HG03354 (cell line): ENCODE data around the gene TTLL9.
A peak's percentile ranks its signal among the peaks of the same experiment; 100 is the strongest.

Experiments used
- ATAC-seq: cut with Tn5 transposase; IDR thresholded peaks from one replicate; pipeline ENCODE4 v1.9.1; 2021; ENCODE audit warnings: mild to moderate bottlenecking; ENCODE audit not compliant: unreplicated experiment, poor library complexity, severe bottlenecking

The TTLL9 gene

DNA sequence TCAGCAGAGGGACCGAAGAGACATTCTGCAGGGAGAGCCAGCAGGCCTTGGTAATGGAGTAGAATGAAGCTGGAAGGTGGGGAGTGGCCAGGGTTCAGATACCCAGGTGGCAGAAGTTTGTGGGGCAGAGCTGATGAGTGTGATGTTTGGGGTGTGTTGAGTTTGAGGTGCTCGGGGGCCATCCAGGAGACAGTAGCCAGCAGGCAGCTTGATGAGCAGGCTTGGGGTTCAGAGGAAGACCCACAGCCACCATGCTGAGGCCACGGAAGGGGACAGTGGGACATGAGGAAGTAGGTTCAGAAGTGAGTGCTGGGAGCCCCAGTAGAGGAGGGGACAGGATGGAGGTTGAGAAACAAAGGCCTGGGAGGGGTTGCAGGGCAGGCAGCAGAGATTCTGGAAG lies 13.9 kb upstream of the TTLL9 start:
- no peak for ATAC-seq

DNA sequence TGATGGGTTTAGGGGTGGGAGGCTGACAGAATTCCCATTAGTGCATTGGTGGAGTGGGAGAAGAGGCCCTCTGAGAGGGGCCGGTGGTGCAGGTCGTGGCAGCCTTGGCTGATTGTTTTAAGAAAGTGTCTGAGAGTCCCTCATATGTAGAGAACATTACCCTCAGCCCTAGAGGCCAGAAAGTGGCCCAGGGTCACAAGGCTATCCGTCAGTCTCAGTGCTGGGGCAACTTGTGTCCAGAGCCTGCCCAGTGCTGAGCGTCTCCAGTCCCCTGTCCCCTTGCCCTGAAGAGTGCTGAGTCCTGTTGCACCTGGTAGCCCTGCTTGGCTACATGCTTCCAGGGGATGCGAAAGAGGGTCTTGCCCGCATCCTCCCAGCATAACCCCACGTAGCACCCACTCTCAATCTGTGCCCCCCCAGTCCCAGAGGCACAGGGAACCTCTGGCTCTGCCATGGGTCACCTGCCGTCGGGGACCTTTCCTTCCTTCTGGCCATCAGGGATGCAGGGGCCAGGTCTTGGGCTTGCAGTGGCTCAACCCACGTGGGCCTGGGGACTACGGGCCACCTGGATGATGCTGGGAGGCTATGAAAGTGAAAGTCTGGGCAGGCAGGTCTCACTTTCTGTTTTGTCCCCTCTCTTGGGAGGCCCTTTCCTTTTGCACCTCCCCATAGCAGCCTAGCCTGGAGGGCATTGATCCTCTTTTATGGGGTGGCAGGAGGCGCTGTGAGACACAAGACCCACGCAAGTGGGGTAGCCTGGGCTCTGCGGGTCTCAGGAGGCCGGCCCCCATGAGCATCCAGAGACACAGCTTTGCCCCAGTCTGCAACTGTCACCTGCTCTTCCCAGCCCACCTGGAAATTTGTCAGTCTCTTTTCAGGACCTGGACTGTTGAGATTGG lies 12.3 kb upstream of the TTLL9 start:
- peak; percentile 78 for ATAC-seq

DNA sequence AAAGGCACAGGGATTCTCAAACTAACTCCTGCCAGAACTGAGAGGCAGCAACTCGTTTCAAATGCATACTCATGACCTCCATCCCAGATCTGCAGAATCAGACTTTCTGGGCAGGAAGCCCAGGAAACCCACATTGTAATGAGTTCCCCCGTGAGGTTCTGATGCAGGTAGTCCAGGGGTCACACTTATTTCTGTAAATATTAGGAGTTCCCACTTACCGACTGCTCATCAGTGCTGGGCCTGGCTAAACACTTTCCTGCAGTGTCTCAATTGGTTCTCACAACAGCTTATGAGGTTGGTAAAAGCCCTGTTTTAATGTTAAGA lies 11.7 kb upstream of the TTLL9 start:
- ATAC-seq: no peak

DNA sequence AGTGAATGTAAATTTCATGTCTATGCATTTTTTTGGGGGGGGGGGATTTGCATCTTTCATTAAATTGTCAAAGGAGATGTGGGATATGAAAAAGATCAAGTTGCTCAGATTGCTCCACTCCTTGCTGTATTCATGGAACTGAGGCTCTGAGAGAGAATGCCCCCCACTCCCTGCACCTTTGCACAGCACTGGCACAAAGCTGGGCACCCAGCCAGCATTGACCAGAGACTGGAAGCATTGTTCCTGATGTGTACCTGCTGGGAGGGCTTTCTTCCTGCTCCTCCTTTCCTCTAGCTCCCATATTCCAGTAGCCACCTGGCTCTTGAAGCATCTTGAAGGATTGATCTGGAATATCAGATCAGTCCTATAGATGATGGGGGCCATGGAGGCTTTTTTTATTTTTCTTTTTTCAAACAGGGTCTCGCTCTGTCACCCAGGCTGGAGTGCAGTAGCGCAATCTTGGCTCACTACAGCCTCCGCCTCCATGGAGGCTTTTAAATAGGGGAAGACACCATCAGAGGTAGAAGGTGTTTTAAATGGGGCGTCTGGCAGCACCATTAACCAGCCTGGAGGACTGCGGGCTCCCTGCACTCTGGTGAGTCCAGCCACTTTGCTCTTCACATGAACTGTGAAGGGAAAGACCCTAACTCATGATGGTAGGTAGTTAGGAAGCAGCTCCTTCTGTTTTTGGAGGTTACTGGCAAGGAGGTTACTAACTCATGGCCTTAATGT lies 11.0 kb upstream of the TTLL9 start:
- ATAC-seq: no peak

DNA sequence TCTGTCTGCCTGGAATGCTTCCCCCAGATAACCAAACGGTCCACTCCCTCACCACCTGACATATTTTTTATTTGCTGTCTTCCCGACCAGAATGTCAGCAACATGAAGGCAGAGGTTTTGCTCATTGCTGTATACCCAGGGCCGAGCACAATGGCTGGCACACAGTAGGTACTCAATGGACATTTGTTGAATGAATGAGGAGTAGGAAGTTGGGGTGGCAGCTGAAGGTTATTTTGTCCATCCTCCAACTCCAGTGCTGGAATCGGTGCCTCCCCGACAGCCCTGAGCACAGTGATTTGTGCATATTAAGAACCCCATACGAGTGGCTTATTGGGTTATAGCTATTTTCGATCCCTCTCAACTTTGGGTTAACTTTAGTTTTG lies 10.4 kb upstream of the TTLL9 start:
- no peak for ATAC-seq

DNA sequence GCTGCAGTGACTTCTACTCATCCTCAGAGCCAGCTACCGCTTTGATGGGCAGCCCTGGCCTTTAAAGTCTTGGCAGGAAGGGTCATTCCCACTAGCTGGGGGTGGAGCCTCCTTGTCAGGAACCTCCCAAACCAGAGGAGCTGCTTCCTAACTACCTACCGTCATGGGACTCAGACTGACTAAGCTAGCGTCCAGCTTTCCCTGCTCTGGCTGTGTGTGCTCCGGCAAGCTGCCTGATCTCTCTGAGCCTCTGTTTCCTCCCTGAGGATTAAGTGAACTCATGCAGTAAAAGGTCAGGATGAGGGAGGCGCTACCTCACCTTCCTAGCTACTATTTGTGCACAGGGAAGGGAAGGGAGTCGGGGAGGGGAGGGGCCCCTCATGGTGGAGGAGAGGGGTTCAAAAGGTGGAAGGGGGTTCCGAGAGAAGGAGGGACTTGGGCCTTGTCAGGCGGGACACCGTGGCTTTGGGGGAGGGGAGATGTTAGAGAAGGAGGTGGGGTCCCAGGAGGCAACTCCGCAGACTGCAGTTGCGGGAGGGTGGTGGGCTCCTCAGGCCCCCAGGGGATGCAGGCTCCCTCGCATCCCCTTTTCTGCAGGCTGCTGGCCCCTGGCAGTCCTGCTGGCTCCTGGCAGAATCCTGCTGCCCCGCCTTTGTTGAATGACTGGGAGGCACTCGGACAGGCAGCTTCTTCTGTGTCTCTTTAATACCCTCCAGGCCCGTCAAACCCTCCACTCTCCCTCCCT lies 9.9 kb upstream of the TTLL9 start:
- no peak for ATAC-seq

DNA sequence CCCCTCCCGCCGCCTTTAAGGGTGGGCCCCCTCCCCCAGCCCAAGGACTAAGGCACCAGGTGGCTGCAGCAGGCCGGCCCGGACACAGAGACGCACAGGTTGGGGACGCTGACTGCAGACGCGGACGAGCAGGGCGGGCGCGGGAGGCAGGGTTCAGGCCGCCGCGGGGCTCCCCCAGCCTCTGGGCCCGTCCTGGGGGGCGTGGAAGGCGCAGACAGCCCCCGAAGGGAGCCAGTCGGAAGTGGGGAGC lies 9.4 kb upstream of the TTLL9 start:
- peak; percentile 29 for ATAC-seq

DNA sequence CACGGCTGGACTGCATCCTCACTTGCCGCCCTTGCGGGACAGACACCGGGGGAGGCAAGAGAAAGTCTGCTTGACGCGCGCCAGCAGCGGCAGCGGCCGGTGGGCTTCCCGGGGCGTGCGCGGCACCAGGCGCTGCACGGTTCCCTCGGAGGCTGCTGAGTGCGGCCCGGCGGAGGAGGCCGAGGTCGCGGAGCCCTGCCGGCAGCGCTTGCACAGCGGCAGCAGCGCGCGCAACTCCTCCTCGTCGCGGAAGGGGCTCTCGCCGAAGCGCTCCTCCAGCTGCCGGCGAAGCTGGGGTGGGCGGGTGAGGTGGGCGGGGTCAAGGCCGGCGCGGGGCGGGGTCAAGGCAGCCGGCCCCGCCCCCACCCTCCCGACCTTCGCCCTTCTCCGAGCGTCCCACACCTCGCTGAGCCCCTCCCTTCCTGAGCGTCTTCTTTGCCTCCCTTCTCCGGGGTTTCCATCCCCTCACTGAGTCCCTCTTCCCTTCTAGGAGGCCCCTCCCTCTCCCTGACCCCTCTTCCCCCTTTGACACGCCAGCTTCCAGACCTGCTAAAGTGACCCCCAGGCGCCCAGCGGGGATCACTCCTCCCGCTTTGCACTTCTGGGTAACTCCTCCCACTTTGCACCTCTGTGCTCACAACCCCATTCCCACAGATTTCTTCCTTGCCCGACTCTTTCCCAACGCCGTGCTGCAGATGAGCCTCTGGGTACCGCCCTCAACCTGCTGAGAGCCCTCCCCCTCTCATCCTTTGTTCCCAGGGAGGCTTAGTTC lies 8.9 kb upstream of the TTLL9 start:
- peak; percentile 67 for ATAC-seq

DNA sequence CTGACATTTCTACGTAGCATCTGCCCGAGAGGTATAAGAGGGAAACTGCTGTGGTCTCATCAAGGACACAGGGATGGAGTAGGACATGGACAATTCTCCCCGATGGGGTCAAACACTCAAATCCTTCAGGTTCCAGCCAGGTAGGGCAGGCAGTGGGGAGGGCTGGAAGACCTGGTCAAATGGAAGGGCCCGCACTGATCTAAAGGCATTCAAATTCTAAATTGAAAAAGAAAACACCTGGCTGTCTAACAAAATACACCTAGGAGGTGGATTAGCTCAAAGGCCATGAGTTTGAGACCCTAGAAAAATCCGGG lies 8.3 kb upstream of the TTLL9 start:
- no peak for ATAC-seq

DNA sequence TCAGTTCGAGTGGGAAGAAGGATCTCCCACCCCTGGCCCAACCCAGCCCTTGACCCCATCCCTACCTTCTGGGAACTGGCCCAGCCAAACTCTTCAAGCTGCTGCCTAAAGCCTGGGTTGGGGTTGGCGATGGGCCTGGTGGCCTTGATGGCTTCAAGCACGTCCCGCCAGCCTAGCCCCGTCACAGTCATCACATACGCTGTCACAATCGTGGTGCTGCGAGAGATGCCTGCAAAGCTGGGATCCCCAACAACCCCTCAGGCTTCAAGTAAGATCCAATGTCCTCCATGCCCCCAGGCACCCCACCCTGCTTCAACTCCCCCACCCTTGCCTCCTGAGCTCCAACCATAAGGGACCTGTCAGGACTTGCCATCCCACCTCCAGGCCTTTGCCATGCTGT lies 7.9 kb upstream of the TTLL9 start:
- no peak for ATAC-seq

DNA sequence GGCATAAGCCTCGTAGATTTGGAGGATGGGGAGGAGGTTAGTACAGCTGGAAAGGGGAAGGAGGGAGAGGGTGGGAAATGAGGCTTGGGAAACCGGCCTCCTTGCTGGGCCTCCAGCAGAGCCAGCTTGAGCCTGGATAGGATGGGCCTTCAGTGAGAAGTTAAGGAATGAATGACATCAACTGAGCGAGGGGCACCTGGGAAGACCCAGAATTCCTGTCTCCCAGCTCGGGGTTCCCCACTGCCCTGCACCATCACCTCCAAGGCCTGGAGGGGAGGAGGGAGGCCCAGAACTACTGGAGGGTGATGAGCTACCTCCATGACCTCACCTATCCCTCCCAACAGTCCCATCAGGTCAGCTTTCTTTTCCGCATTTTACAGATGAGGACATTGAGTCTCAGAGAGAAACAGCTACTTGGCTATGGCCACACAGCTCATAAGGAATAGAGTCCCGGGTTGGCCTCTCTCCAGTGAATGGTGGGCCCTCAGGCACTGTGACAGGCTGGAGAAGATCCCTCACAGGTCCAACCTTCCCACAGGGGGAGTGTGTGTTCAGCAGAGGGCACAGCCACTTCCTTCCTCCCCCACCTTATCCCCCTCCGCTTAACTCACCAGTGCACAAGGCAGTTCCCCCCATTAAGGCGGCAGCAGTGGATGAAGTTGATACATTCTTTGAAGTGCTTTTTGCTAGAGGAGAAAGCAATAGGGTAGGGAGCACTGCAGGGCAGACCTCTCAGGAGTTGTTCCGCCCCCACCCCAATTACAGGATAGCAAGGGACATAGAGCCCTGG lies 6.9 kb upstream of the TTLL9 start:
- ATAC-seq: no peak

DNA sequence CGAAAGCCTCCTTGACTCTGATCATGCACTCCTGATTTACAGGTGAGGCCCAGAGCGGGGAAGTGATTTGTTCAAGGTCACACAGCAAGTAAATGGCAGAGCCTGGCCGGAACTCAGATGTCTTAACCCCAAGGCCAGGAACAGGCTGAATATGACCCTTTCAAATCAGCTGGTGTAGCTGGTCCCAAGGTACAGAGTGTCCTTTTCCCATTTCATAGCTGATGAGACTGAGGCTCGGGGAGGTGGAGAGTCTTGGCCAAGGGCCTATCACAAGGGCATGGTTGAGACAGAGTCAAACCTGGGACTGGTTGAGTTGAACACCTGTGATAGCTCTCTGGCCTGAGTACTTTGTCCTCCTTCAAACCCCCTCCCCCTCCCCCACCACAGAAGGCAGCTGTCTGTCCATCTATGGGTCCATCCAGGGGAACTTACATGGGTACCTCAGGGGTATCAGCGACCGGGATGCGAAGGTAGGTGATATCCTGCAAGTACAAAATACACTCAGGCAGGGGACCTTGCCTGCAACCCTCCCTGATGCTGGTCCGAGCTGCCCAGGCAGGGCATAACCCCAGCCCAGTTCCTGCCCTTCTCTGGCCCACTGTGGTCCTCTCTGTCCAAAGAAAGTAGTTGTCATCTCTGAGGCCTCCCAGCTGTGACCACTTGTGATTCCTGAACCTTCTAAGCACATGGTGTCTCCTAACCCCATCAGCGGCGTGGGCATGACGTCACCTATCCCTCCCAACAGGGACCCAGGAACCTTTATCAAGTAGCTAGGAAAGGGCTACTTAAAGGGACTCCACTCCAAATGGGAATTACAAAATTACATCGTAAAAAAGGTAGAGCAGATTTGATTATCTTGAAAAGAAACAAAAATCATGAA lies 5.7 kb upstream of the TTLL9 start:
- no peak for ATAC-seq

DNA sequence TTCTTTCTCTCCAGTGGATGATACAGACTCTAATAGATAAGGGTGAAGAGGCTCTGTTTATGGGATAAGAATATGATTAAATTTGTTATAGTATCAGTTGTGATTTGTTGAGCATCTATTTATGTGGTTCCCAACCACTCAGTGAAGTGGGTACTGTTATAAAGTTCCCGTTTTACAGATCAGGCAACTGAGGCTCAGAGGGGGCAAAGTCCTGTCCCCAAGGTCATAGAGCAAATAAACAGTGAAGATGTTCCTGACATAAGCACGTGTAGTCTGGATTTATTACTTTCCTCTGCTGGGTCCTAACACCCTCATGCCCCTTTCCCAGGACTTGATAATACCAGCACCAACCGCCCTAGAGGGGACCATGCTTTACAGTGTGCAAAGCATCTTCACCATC lies 4.2 kb upstream of the TTLL9 start:
- ATAC-seq: no peak

DNA sequence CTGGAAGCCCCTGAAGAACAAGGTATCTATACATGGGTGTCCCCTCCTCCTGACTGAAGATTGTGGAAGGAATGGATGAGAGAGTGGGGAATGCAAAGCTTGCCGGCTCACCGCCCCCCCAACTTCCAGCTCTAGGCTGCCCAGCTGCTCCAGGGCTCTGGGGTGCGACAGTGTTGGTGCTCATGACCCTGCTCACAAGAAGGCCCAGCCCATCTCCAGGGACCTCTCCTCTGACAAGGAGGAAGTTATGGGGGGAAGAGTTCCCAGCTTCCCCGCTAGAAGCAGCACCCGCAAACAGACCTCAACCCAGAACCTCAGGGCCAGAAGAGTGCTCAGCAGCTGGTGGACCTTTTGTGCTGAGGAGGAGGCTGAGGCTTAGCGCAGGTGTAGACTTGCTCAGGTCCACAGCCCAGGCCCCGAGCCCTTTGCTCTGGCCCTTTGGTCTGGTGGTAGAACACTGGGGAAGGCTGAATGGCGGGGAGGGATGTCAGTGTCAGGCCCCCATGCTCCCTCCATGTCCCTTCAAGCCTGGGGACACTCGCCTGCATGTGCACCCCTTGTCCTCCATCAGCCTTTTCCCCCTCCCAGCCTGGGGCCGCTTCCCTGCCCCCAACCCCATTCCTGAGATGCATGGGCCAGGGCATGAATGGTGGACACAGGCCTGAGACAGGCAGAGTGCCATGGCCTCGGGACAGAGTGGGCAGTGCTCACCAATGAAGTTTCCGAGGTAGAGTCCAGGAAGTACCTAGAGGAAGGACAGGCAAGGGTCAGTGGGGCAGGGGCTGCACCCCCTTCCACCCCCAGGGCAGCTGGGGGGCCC lies 1.4 kb upstream of the TTLL9 start:
- ATAC-seq: no peak

DNA sequence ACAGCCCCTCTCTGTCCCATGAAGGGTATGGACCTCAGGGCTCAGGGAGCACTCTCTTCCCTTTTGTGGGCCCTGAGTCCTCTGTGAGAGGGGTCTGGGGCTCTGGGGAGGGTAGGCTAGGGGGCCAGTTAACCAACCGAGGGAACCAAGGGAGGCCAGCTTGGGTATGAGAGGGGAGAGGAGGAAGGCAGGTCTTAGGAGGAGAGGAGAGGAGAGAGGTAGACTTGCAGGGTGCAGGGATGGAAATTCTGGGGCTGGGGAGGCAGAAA lies 827 bp upstream of the TTLL9 start:
- ATAC-seq: no peak

DNA sequence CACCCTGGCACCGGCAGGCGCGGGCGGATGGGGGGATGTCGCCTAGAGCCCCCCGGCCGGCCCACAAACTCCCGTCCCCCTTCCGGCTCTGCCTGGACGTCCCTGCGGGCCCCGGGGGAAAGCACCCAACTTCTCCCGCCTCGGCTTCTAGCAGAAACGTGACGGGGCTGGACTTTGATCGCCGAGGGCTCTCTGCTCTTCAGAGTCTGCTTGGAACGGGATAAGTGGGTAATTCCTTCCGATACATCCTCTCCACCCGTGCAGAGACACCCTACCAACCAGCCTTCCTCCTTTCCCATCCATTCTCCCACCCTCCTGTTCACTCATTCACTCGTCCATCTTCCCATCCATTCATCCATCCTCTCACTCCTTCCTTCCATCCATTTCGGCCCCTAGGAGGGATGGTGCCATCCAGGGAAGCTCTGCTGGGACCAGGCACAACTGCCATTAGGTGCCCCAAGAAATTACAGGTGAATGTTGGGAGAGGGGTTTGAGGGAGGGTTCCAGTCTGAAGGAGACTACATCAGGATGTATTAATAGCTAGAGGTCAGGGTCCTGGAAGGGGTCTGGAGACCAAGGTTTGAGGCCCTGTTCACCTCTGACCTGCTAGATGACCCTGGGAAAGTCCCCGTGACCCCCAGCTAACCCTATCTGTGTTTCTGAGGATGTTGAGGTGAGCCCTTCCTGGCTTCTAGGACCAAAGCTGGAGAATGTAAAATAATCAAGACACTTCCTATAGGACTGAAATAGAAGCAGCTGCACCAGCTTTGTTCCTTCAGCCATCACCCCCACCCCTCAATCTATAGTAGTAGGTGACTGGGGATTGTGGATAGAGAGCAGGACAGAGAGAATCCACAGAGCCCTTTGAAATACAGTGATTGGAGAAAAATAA lies 538 bp downstream of the TTLL9 start:
- ATAC-seq: no peak

DNA sequence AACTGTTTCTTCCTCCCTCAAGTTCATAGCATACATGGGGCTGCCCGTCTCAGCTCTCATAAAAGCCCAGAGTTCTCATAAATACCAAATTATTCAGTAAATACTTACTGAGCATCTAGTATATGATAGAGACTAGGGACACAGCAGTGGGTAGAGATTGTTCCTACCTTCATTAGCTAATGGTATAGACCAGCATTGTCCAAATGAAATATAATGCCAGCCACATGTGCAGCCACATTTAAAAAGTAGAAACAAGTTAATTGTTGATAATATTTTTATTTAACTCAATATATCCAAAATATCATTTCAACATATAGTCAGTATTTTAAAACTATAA lies 1.2 kb downstream of the TTLL9 start:
- ATAC-seq: no peak
